GM12878 (cell line): ENCODE measurements around the gene FNDC3A. TPM values are rescaled to one million over a fixed set of nuclear protein-coding genes. Genes with fewer than 3 reads are reported as not detected.
A peak's percentile ranks its signal among the peaks of the same experiment; 100 is the strongest.

Source experiments
- ATF7 ChIP-seq: fragments of 450-650 bp; IDR thresholded peaks from 2 replicates; pipeline ENCODE4 v1.6.1; 2016; ENCODE audit warnings: low read depth, mild to moderate bottlenecking
- CTCF ChIP-seq, 3 experiments: IDR thresholded peaks in 2 of 3; conservative IDR thresholded peaks in 1 of 3; 2 replicates each; pipeline ENCODE4 v1.5.1; 2011; ENCODE audit warnings: low read depth in 3 of 3, low read length in 3 of 3, mild to moderate bottlenecking in 3 of 3, control low read depth in 2 of 3, moderate library complexity in 2 of 3, inconsistent platforms in 1 of 3, mixed read lengths in 1 of 3; ENCODE audit not compliant: control insufficient read depth in 2 of 3, insufficient read depth in 1 of 3; ENCODE audit errors: extremely low read depth in 1 of 3
- EGR1 ChIP-seq, 2 experiments: IDR thresholded peaks; 1 replicate in 1 of 2; 2 replicates in 1 of 2; pipeline ENCODE4 v1.6.1; 2011 to 2012; ENCODE audit warnings: low read depth in 2 of 2, low read length in 2 of 2, borderline replicate concordance in 1 of 2, mild to moderate bottlenecking in 1 of 2, moderate library complexity in 1 of 2
- FOXM1 ChIP-seq: IDR thresholded peaks from 2 replicates; pipeline ENCODE4 v1.6.1; 2012; ENCODE audit warnings: low read depth, mild to moderate bottlenecking, inconsistent platforms, low read length, moderate library complexity
- HCFC1 ChIP-seq: fragments of 150-350 bp; IDR thresholded peaks from 2 replicates; pipeline ENCODE4 v1.6.1; 2014; ENCODE audit warnings: low read length
- IKZF1 ChIP-seq: fragments of 450-650 bp; conservative IDR thresholded peaks from 2 replicates; pipeline ENCODE4 v1.6.1; 2017; ENCODE audit warnings: antibody characterized with exemption, mild to moderate bottlenecking
- IKZF2 ChIP-seq, 2 experiments: fragments of 450-650 bp; IDR thresholded peaks; 2 replicates each; pipeline ENCODE4 v1.6.1; 2017; ENCODE audit warnings: mild to moderate bottlenecking in 2 of 2, moderate library complexity in 2 of 2
- MEF2B ChIP-seq: fragments of 450-650 bp; IDR thresholded peaks from 2 replicates; pipeline ENCODE4 v1.6.1; 2018; ENCODE audit warnings: mild to moderate bottlenecking, moderate library complexity; ENCODE audit not compliant: partially characterized antibody, poor library complexity, severe bottlenecking
- MTA3 ChIP-seq: IDR thresholded peaks from 2 replicates; pipeline ENCODE4 v1.6.1; 2012; ENCODE audit warnings: low read length, inconsistent platforms, borderline replicate concordance
- MYB ChIP-seq: fragments of 150-350 bp; IDR thresholded peaks from 2 replicates; pipeline ENCODE4 v1.6.1; 2014; ENCODE audit warnings: mild to moderate bottlenecking, low read depth, low read length, borderline replicate concordance
- NFIC ChIP-seq: IDR thresholded peaks from 2 replicates; pipeline ENCODE4 v1.6.1; 2012; ENCODE audit warnings: low read depth, mild to moderate bottlenecking, inconsistent platforms, low read length, moderate library complexity
- NFXL1 ChIP-seq: fragments of 450-650 bp; IDR thresholded peaks from 2 replicates; pipeline ENCODE4 v1.6.1; 2017; ENCODE audit warnings: antibody characterized with exemption, mild to moderate bottlenecking, borderline replicate concordance
- NRF1 ChIP-seq: conservative IDR thresholded peaks from 2 replicates; pipeline ENCODE4 v1.6.1; 2011; ENCODE audit warnings: mild to moderate bottlenecking, low read depth, low read length, improper control_type of control experiment
- POLR2AphosphoS5 ChIP-seq: IDR thresholded peaks from 2 replicates; pipeline ENCODE4 v1.6.1; 2011; ENCODE audit warnings: mild to moderate bottlenecking, low read length, inconsistent platforms
- RAD51 ChIP-seq: fragments of 450-650 bp; IDR thresholded peaks from 2 replicates; pipeline ENCODE4 v1.6.1; 2016; ENCODE audit warnings: moderate library complexity, mild to moderate bottlenecking, inconsistent platforms
- RB1 ChIP-seq: fragments of 450-650 bp; formaldehyde crosslinking; IDR thresholded peaks from 2 replicates; pipeline ENCODE4 v1.6.1; 2017; ENCODE audit warnings: mild to moderate bottlenecking, borderline replicate concordance
- RCOR1 ChIP-seq: conservative IDR thresholded peaks from 2 replicates; pipeline ENCODE4 v1.6.1; 2012; ENCODE audit warnings: low read depth, low read length, improper control_type of control experiment
- RELA ChIP-seq: fragments of 450-650 bp; IDR thresholded peaks from 2 replicates; pipeline ENCODE4 v1.8.0; 2014; ENCODE audit warnings: borderline replicate concordance; ENCODE audit not compliant: partially characterized antibody
- RELB ChIP-seq: fragments of 450-650 bp; IDR thresholded peaks from 2 replicates; pipeline ENCODE4 v1.6.1; 2017; ENCODE audit warnings: low read depth, mild to moderate bottlenecking, moderate library complexity
- SKIL ChIP-seq: fragments of 450-650 bp; IDR thresholded peaks from 2 replicates; pipeline ENCODE4 v1.6.1; 2017; ENCODE audit warnings: mild to moderate bottlenecking, low read depth, inconsistent platforms; ENCODE audit not compliant: poor library complexity, severe bottlenecking
- SMAD1 ChIP-seq: fragments of 450-650 bp; IDR thresholded peaks from 2 replicates; pipeline ENCODE4 v1.6.1; 2018; ENCODE audit warnings: mild to moderate bottlenecking, low read depth; ENCODE audit not compliant: partially characterized antibody
- SPI1 ChIP-seq: IDR thresholded peaks from 2 replicates; pipeline ENCODE4 v1.6.1; 2011; ENCODE audit warnings: low read depth, mild to moderate bottlenecking, low read length, moderate library complexity, borderline replicate concordance; ENCODE audit not compliant: insufficient read depth
- SREBF1 ChIP-seq: IDR thresholded peaks from 2 replicates; pipeline ENCODE4 v1.6.1; 2012; ENCODE audit warnings: mild to moderate bottlenecking, low read length
- SREBF2 ChIP-seq: IDR thresholded peaks from 2 replicates; pipeline ENCODE4 v1.6.1; 2012; ENCODE audit warnings: mild to moderate bottlenecking, low read length
- TARDBP ChIP-seq: IDR thresholded peaks from 2 replicates; pipeline ENCODE4 v1.6.1; 2016; ENCODE audit warnings: borderline replicate concordance
- ZNF24 ChIP-seq: fragments of 450-650 bp; IDR thresholded peaks from 2 replicates; pipeline ENCODE4 v1.6.1; 2017; ENCODE audit warnings: antibody characterized with exemption, mild to moderate bottlenecking
- ZNF384 ChIP-seq: IDR thresholded peaks from 2 replicates; pipeline ENCODE4 v1.6.1; 2012; ENCODE audit warnings: low read depth, mild to moderate bottlenecking, low read length, improper control_type of control experiment, borderline replicate concordance
- polyA plus RNA-seq, 11 experiments: library from polyadenylated mRNA; depleted of rRNA in 4 of 11; unstranded in 6 of 11; stranded (reverse) in 5 of 11; fragments of >200 nt; fragmentation: Nextera tagmentation in 4 of 11; fragmentation: Illumina TruSeq in 1 of 11; extraction: Ambion mirVana in 4 of 11; extraction: Trizol in 1 of 11; gene quantifications; 1 replicate in 1 of 11; 2 replicates in 10 of 11; pipeline versions ENCODE4 v1.2.1 to v1.2.3, GENCODE V29; 2011 to 2016; ENCODE audit warnings: inconsistent platforms in 2 of 11, missing spikeins in 2 of 11, low read depth in 1 of 11
- total RNA-seq, 4 experiments: library from RNA; depleted of rRNA in 3 of 4; stranded (reverse); fragments of >200 nt in 3 of 4; fragmentation: Illumina TruSeq in 1 of 4; extraction: Trizol in 1 of 4; gene quantifications; 2 replicates each; pipeline versions ENCODE4 v1.2.1 to v1.2.3, GENCODE V29; 2013 to 2021

The FNDC3A gene
- total and polyA plus RNA-seq, 10 of the 15 experiments (the other 5 are each of a cell fraction or from before 2014, with no cell fraction given): 6.3 to 46.4 (median 22.8) TPM

GRCh38 chr13:48978942-48979601 lies 3.4 kb downstream of the FNDC3A start (continued):
- no peak for TF ChIP-seq MTA3
- no peak for TF ChIP-seq ZNF384
- 0 out of 2 replicates have a peak, but pooled peaks have one; percentile 36 for TF ChIP-seq ATF7
- TF ChIP-seq RELB: 0 out of 2 replicates have a peak, but pooled peaks have one; percentile 7
- no peak for TF ChIP-seq MEF2B
- no peak for TF ChIP-seq NRF1
- TF ChIP-seq HCFC1: no peak
- no peak for TF ChIP-seq TARDBP
- no peak for TF ChIP-seq NFIC
- TF ChIP-seq SMAD1: no peak
- no peak for TF ChIP-seq RCOR1
- no peak for TF ChIP-seq EGR1 (IDR thresholded peaks at IDR 0.05; ENCODE audit: borderline replicate concordance in 1 of 2, low read depth in 2 of 2, low read length in 2 of 2)
- TF ChIP-seq RELA: no peak
- no peak for TF ChIP-seq SREBF2
- peak; percentile 15; the same call in 1 of the 2 replicates for TF ChIP-seq RAD51
- TF ChIP-seq IKZF1: 0 out of 2 replicates have a peak, but pooled peaks have one; percentile 13
- TF ChIP-seq NFXL1: no peak
- TF ChIP-seq POLR2AphosphoS5: no peak
- TF ChIP-seq SREBF1: no peak
- no peak for TF ChIP-seq SKIL
- peak in 1 of 2 experiments; percentile 26; a peak in 1 of 4 replicates for TF ChIP-seq IKZF2 (IDR thresholded peaks at IDR 0.05)
- no peak; the same call in 1 of the 2 replicates for TF ChIP-seq FOXM1
- TF ChIP-seq CTCF (IDR thresholded peaks at IDR 0.05 in 2 of 3, conservative IDR thresholded peaks at IDR 0.05 in 1 of 3; ENCODE audit: control insufficient read depth in 2 of 3, extremely low read depth in 1 of 3, insufficient read depth in 1 of 3, low read depth in 3 of 3, low read length in 3 of 3): no peak
- no peak for TF ChIP-seq SPI1
- TF ChIP-seq MYB: no peak
- TF ChIP-seq ZNF24: no peak
- no peak for TF ChIP-seq RB1
